Common myeloid progenitor, CD34-positive (primary cell): ENCODE measurements around the gene LLCFC1.

Experiments used
- CTCF ChIA-PET: fragments of 350-600 bp; sonication (Branson Sonifier 250); formaldehyde crosslinking; loops from one replicate; lab custom pipeline; 2021; ENCODE audit warnings: antibody characterized with exemption; lab: Charles Lee
- POLR2A ChIA-PET: fragments of 350-600 bp; sonication (Branson Sonifier 250); formaldehyde crosslinking; loops from one replicate; lab custom pipeline; 2021; ENCODE audit warnings: antibody characterized with exemption; lab: Charles Lee
- DNase-seq, 3 donors: peaks; one replicate each; pipeline versions ENCODE4 v3.0.0 to v3.0.0-alpha.2; 2013
- H3K27ac ChIP-seq, 2 experiments: 1 replicate in 1 of 2; 2 replicates in 1 of 2; pipeline ENCODE4 v1.7.0; 2013; ENCODE audit warnings: inconsistent platforms in 2 of 2, low read length in 2 of 2, mild to moderate bottlenecking in 2 of 2, low read depth in 1 of 2, moderate library complexity in 1 of 2; ENCODE audit not compliant: severe bottlenecking in 2 of 2, insufficient read depth in 1 of 2, poor library complexity in 1 of 2
- H3K27me3 ChIP-seq, 5 experiments: replicated peaks in 2 of 5; 1 replicate in 3 of 5; 2 replicates in 2 of 5; pipeline versions ENCODE4 v1.6.1 to v1.7.0; 2013; ENCODE audit warnings: low read length in 4 of 5, mild to moderate bottlenecking in 2 of 5, moderate library complexity in 2 of 5, inconsistent platforms in 1 of 5; ENCODE audit not compliant: insufficient read depth in 5 of 5, control insufficient read depth in 4 of 5
- H3K36me3 ChIP-seq, 4 experiments: 1 replicate in 2 of 4; 2 replicates in 2 of 4; pipeline versions ENCODE4 v1.6.1 to v1.7.0; 2013; ENCODE audit warnings: low read length in 3 of 4, control low read depth in 1 of 4, mild to moderate bottlenecking in 1 of 4; ENCODE audit not compliant: control insufficient read depth in 4 of 4, insufficient read depth in 4 of 4
- H3K4me1 ChIP-seq, 4 experiments: 1 replicate in 3 of 4; 2 replicates in 1 of 4; pipeline versions ENCODE4 v1.6.1 to v1.7.1; 2013; ENCODE audit warnings: low read length in 3 of 4, mild to moderate bottlenecking in 3 of 4, control low read depth in 1 of 4, inconsistent platforms in 1 of 4, moderate library complexity in 1 of 4; ENCODE audit not compliant: control insufficient read depth in 4 of 4, insufficient read depth in 4 of 4; ENCODE audit errors: control extremely low read depth in 1 of 4
- H3K4me3 ChIP-seq, 7 experiments: 1 replicate in 4 of 7; 2 replicates in 3 of 7; pipeline versions ENCODE4 v1.5.1 to v1.7.0; 2013; ENCODE audit warnings: mild to moderate bottlenecking in 7 of 7, low read length in 6 of 7, moderate library complexity in 6 of 7, inconsistent platforms in 2 of 7, low read depth in 2 of 7, control low read depth in 1 of 7; ENCODE audit not compliant: insufficient read depth in 4 of 7, control insufficient read depth in 1 of 7; ENCODE audit errors: extremely low read depth in 1 of 7
- H3K9me3 ChIP-seq, 5 experiments: 1 replicate in 4 of 5; 2 replicates in 1 of 5; pipeline versions ENCODE4 v1.6.1 to v1.7.1; 2013; ENCODE audit warnings: low read length in 4 of 5, mild to moderate bottlenecking in 2 of 5, inconsistent platforms in 1 of 5, low read depth in 1 of 5, moderate library complexity in 1 of 5; ENCODE audit not compliant: control insufficient read depth in 4 of 5, insufficient read depth in 2 of 5; ENCODE audit errors: control extremely low read depth in 1 of 5
- WGBS: methylation state at CpG from one replicate; pipeline ENCODE4 v1.1.5; 2013; ENCODE audit not compliant: insufficient coverage; 5-methylcytosine and 5-hydroxymethylcytosine counted together

LLCFC1 gene

GRCh38 chr7:142950235-142950634, 11.0 kb downstream of the LLCFC1 start:
- ChIA-PET CTCF (no interaction called here), POLR2A (no interaction called here)
- peaks cover 0 to 14% (median 10%) of the 10 kb centered on the region in 5 experiments for H3K9me3 ChIP-seq
- no peak overlapping the region for H3K27ac ChIP-seq
- no peak for DNase-seq
- no peak overlapping the region for H3K4me3 ChIP-seq
- peaks cover 0 to 1% (median 0%) of the 10 kb centered on the region in 5 experiments for H3K27me3 ChIP-seq
- H3K4me1 ChIP-seq: no peaks in the 10 kb centered on the region
- no peaks in the 10 kb centered on the region for H3K36me3 ChIP-seq

GRCh38 chr7:142954680-142955268, 15.5 kb downstream of the LLCFC1 start:
- Histone ChIP-seq H3K27ac (no peak overlapping the region), H3K36me3 (no peaks in the 10 kb centered on the region), H3K4me1 (no peaks in the 10 kb centered on the region), H3K9me3 (peaks cover 5 to 22% (median 10%) of the 10 kb centered on the region in 5 experiments), H3K27me3 (peaks cover 0 to 2% (median 0%) of the 10 kb centered on the region in 5 experiments), H3K4me3 (no peak overlapping the region)
- POLR2A ChIA-PET: no interaction called here
- CTCF ChIA-PET: interaction anchor here (2.1 kb wide), 1 partner anchor 10 kb away, joined by 7 read pairs; no protein-coding TSS in a partner anchor
- DNase-seq: peak in 2 of 3 donors; percentile 58 to 78

- CTCF ChIA-PET: interaction anchor here (1.2 kb wide), 1 partner anchor 36 kb away, joined by 4 read pairs; no protein-coding TSS in a partner anchor
- no peaks in the 10 kb centered on the region for H3K36me3 ChIP-seq
- WGBS: 100% methylated on average over 3 of the region's 3 CpGs
- H3K4me1 ChIP-seq: no peaks in the 10 kb centered on the region
- POLR2A ChIA-PET: no interaction called here
- no peak for DNase-seq
- H3K4me3 ChIP-seq: no peak overlapping the region
- H3K9me3 ChIP-seq: peaks cover 5 to 22% (median 10%) of the 10 kb centered on the region in 5 experiments
- H3K27ac ChIP-seq: no peak overlapping the region
- H3K27me3 ChIP-seq: peaks cover 0 to 2% (median 0%) of the 10 kb centered on the region in 5 experiments
Measured at GRCh38 chr7:142956951-142957623, 17.8 kb downstream of the LLCFC1 start.

- ChIA-PET POLR2A (no interaction called here), CTCF (interaction anchor here (1.2 kb wide), 1 partner anchor 35 kb away, joined by 4 read pairs; no protein-coding TSS in a partner anchor)
- 74% methylated on average over 4 of the region's 8 CpGs for WGBS
- no peak for DNase-seq
- H3K27ac ChIP-seq: no peak overlapping the region
- H3K4me1 ChIP-seq: no peaks in the 10 kb centered on the region
- H3K27me3 ChIP-seq: peaks cover 0 to 2% (median 0%) of the 10 kb centered on the region in 5 experiments
- H3K4me3 ChIP-seq: no peak overlapping the region
- peaks cover 5 to 22% (median 10%) of the 10 kb centered on the region in 5 experiments for H3K9me3 ChIP-seq
- no peaks in the 10 kb centered on the region for H3K36me3 ChIP-seq
Measured at GRCh38 chr7:142957723-142958122, 18.4 kb downstream of the LLCFC1 start.

GRCh38 chr7:142959202-142959601, 19.9 kb downstream of the LLCFC1 start:
- H3K4me3 ChIP-seq: no peak overlapping the region
- CTCF ChIA-PET: no interaction called here
- peaks cover 5 to 16% (median 7%) of the 10 kb centered on the region in 5 experiments for H3K9me3 ChIP-seq
- peaks cover 0 to 2% (median 0%) of the 10 kb centered on the region in 5 experiments for H3K27me3 ChIP-seq
- no peak for DNase-seq
- no peaks in the 10 kb centered on the region for H3K4me1 ChIP-seq
- POLR2A ChIA-PET: no interaction called here
- H3K27ac ChIP-seq: no peak overlapping the region
- no peaks in the 10 kb centered on the region for H3K36me3 ChIP-seq

- DNase-seq: no peak
- H3K4me3 ChIP-seq: no peak overlapping the region
- H3K27me3 ChIP-seq: peaks cover 0 to 5% (median 0%) of the 10 kb centered on the region in 5 experiments
- no peak overlapping the region for H3K27ac ChIP-seq
- no peaks in the 10 kb centered on the region for H3K36me3 ChIP-seq
- ChIA-PET POLR2A (no interaction called here), CTCF (interaction anchor here (1.0 to 1.2 kb wide), 2 partner anchors 9 to 825 kb away, joined by 3 to 4 read pairs; no protein-coding TSS in a partner anchor)
- H3K4me1 ChIP-seq: no peaks in the 10 kb centered on the region
- H3K9me3 ChIP-seq: peaks cover 0 to 2% (median 1%) of the 10 kb centered on the region in 5 experiments
- 93% methylated on average over 4 of the region's 5 CpGs for WGBS
Measured at GRCh38 chr7:142960955-142961512, 21.8 kb downstream of the LLCFC1 start.

GRCh38 chr7:142961595-142961972, 22.3 kb downstream of the LLCFC1 start:
- H3K27ac ChIP-seq: peak overlapping the region in 1 of 2 experiments; percentile 79
- DNase-seq: no peak
- H3K27me3 ChIP-seq: peaks cover 0 to 5% (median 0%) of the 10 kb centered on the region in 5 experiments
- no peaks in the 10 kb centered on the region for H3K4me1 ChIP-seq
- 100% methylated on average over 1 of the region's 4 CpGs for WGBS
- no peaks in the 10 kb centered on the region for H3K9me3 ChIP-seq
- POLR2A ChIA-PET: no interaction called here
- H3K36me3 ChIP-seq: no peaks in the 10 kb centered on the region
- CTCF ChIA-PET: interaction anchor here (1.9 kb wide), 1 partner anchor 8 kb away, joined by 8 read pairs; no protein-coding TSS in a partner anchor
- H3K4me3 ChIP-seq: no peak overlapping the region
